ENCODE data around the gene DLGAP1. TPM values are rescaled to one million over a fixed set of nuclear protein-coding genes. Genes with fewer than 3 reads are reported as not detected.

Gene DLGAP1
- total RNA-seq, 1 experiment from 2014 or later: 23.2 TPM

GRCh38 chr18:3790703-3791102 is 664.4 kb downstream of the DLGAP1 start:
- Histone ChIP-seq H2BK20ac (ENCODE audit: low read depth, low read length, poor library complexity, severe bottlenecking) (no peak overlapping the region), H2BK5ac (ENCODE audit: insufficient read length, low read length) (no peak overlapping the region), H2BK12ac (ENCODE audit: insufficient read length, low read depth, low read length) (no peak overlapping the region), H4K20me1 (ENCODE audit: control insufficient read depth, insufficient read depth, insufficient read length) (no peaks in the 10 kb centered on the region), H2BK120ac (ENCODE audit: low read depth, low read length, poor library complexity, severe bottlenecking) (no peak overlapping the region), H3K79me2 (ENCODE audit: insufficient read depth, low read length) (no peaks in the 10 kb centered on the region), H3K23ac (ENCODE audit: insufficient read length, low read depth, low read length) (no peak overlapping the region), H3K4me2 (ENCODE audit: insufficient read depth, insufficient read length, low read length) (no peak overlapping the region), H2AK5ac (ENCODE audit: insufficient read length, low read length) (no peak overlapping the region), H3K4me1 (ENCODE audit: insufficient read depth, low read length) (no peaks in the 10 kb centered on the region), H3K27ac (ENCODE audit: insufficient read length, low read depth, low read length) (no peak overlapping the region), H3K4ac (ENCODE audit: low read depth, low read length) (no peak overlapping the region), H3K23me2 (ENCODE audit: insufficient read length, low read depth, low read length, poor library complexity, severe bottlenecking) (no peaks in the 10 kb centered on the region), H2AFZ (ENCODE audit: low read length) (no peak overlapping the region), H4K5ac (ENCODE audit: insufficient read length, low read depth, low read length) (no peak overlapping the region), H3K27me3 (ENCODE audit: insufficient read depth, low read length) (no peaks in the 10 kb centered on the region), H3K9me3 (ENCODE audit: control insufficient read depth, low read depth, low read length) (no peaks in the 10 kb centered on the region), H3T11ph (ENCODE audit: low read length) (no peak overlapping the region), H3K18ac (ENCODE audit: insufficient read length, low read depth, low read length) (no peak overlapping the region), H2BK15ac (ENCODE audit: low read depth, low read length) (no peak overlapping the region), H4K8ac (replicated peaks; ENCODE audit: insufficient read length, low read depth, low read length) (no peak overlapping the region), H3K79me1 (ENCODE audit: insufficient read depth, low read depth, low read length, poor library complexity, severe bottlenecking) (no peaks in the 10 kb centered on the region), H3K9ac (ENCODE audit: extremely low read depth, insufficient read length, low read length) (no peak overlapping the region), H3K56ac (ENCODE audit: insufficient read length, low read depth, low read length) (no peak overlapping the region), H3K14ac (ENCODE audit: insufficient read depth, low read length) (no peak overlapping the region), H4K91ac (ENCODE audit: insufficient read length, low read depth, low read length) (no peak overlapping the region)
- peaks cover 7 to 8% of the 10 kb centered on the region in 2 experiments; a peak in 2 of 4 replicates for H3K4me1 Mint-ChIP-seq
- no CpG with 5 or more reads among the region's 5 CpGs for WGBS (ENCODE audit: extremely low coverage, insufficient read length, low lambda C conversion rate)
- H3K4me3 Mint-ChIP-seq: no peak overlapping the region
- peaks cover 3% of the 10 kb centered on the region for H3K27me3 Mint-ChIP-seq (ENCODE audit: low read depth)
- no peak for DNase-seq
- no peak overlapping the region for H3K27ac Mint-ChIP-seq
- H3K36me3 Mint-ChIP-seq (ENCODE audit: insufficient read depth in 1 of 3, low read depth in 3 of 3): peaks cover 0 to 4% (median 4%) of the 10 kb centered on the region in 3 experiments; a peak in 3 of 7 replicates
- H3K9me3 Mint-ChIP-seq: no peaks in the 10 kb centered on the region
- no peak for TF ChIP-seq CTCF (conservative IDR thresholded peaks at IDR 0.05)
